BE2C (cell line): Measurements from ENCODE around the gene ENPEP.
"Not testable (repeated sequence)": the region's sequence is repeated elsewhere in the genome, so short reads cannot be mapped to it uniquely, and the experiment has no call there.

ENCODE experiments used
- DNase-seq: peaks from one replicate; pipeline ENCODE4 v3.0.0-alpha.2; 2020
- H3K27me3 ChIP-seq: fragments of 250-450 bp; sonication (Bioruptor Pico); 2 replicates; pipeline ENCODE4 v1.5.1; 2020; ENCODE audit warnings: mild to moderate bottlenecking
- H3K36me3 ChIP-seq: fragments of 250-450 bp; sonication (Bioruptor Pico); 2 replicates; pipeline ENCODE4 v1.5.1; 2020; ENCODE audit warnings: mild to moderate bottlenecking
- H3K4me1 ChIP-seq: fragments of 250-450 bp; sonication (Bioruptor Pico); 2 replicates; pipeline ENCODE4 v1.5.1; 2020
- H3K4me3 ChIP-seq: 2 replicates; pipeline ENCODE4 v1.5.1; 2011; ENCODE audit warnings: low read depth, low read length
- H3K9me3 ChIP-seq: fragments of 250-450 bp; sonication (Bioruptor Pico); 2 replicates; pipeline ENCODE4 v1.5.1; 2020
- TF ChIP-seq, protein P1 (sequence below): IDR thresholded peaks from 2 replicates; pipeline ENCODE4 v1.5.1; 2012; ENCODE audit warnings: mild to moderate bottlenecking, low read depth, low read length

The ENPEP gene

DNA sequence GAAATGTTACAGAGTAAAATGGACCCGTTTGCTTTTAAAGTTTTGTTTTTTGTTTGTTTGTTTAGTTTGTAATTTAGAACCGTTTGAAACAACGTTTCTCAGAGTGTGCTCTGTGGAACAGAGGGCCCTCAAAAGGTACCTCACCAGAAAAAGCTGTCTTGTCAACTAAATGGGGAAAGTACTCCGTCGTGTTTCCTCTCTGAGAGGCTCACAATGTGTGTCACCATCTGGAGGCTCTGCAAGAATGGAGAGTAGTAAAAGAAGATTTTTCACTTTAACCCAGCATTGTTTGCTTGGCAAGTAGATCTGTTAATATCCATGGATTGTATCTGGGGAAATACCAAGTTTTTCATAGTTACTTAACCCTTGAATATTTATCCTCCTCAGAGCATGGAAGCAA lies 1.5 kb upstream of the ENPEP start:
- H3K4me1 ChIP-seq, result no peaks in the 10 kb centered on the region
- no peaks in the 10 kb centered on the region for H3K36me3 ChIP-seq
- peaks cover 12% of the 10 kb centered on the region for H3K27me3 ChIP-seq
- TF ChIP-seq, protein P1, sequence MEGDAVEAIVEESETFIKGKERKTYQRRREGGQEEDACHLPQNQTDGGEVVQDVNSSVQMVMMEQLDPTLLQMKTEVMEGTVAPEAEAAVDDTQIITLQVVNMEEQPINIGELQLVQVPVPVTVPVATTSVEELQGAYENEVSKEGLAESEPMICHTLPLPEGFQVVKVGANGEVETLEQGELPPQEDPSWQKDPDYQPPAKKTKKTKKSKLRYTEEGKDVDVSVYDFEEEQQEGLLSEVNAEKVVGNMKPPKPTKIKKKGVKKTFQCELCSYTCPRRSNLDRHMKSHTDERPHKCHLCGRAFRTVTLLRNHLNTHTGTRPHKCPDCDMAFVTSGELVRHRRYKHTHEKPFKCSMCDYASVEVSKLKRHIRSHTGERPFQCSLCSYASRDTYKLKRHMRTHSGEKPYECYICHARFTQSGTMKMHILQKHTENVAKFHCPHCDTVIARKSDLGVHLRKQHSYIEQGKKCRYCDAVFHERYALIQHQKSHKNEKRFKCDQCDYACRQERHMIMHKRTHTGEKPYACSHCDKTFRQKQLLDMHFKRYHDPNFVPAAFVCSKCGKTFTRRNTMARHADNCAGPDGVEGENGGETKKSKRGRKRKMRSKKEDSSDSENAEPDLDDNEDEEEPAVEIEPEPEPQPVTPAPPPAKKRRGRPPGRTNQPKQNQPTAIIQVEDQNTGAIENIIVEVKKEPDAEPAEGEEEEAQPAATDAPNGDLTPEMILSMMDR, result no peak
- H3K4me3 ChIP-seq, result no peak overlapping the region
- no peaks in the 10 kb centered on the region for H3K9me3 ChIP-seq
- no peak for DNase-seq

DNA sequence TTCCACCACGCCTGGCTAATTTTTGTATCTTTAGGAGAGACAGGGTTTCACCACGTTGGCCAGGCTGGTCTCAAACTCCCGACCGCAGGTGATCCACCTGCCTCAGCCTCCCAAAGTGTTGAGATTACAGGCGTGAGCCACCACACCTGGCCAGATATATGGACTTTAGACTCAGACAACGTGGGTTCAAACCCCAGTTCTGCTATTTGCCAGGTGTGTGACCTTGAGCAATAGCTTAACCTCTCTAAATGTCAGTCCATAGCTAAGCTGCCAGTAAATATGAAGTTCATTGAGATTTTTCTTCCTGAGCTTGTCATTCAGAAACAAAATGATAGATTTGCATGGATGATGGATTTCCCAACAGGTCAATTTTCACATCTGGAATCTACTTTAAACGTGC lies 875 bp upstream of the ENPEP start:
- H3K4me1 ChIP-seq, H3K4me3 ChIP-seq, H3K36me3 ChIP-seq, DNase-seq, H3K9me3 ChIP-seq: not testable (repeated sequence)
- H3K27me3 ChIP-seq, result peaks cover 12% of the 10 kb centered on the region

DNA sequence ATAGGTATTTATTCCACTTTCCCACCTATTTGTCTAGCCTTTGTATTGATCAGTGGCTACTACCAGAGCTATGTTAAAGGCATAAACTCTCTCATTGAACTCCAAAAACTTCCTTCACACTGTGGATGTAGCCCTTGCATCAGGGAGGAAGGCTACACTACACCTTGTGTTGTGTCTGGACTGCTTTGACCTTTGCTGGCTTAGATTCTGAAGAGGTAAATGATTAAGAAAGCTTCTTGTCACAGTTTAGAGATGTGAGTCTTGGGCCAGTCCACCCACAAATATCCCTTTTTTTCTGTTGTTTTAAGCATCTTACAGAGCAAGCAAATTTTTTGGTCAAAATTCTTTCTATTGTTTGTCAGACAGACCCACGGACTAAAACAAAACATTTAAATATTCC lies 1.9 kb downstream of the ENPEP start:
- no peak overlapping the region for H3K4me3 ChIP-seq
- H3K36me3 ChIP-seq, result no peaks in the 10 kb centered on the region
- DNase-seq, result no peak

DNA sequence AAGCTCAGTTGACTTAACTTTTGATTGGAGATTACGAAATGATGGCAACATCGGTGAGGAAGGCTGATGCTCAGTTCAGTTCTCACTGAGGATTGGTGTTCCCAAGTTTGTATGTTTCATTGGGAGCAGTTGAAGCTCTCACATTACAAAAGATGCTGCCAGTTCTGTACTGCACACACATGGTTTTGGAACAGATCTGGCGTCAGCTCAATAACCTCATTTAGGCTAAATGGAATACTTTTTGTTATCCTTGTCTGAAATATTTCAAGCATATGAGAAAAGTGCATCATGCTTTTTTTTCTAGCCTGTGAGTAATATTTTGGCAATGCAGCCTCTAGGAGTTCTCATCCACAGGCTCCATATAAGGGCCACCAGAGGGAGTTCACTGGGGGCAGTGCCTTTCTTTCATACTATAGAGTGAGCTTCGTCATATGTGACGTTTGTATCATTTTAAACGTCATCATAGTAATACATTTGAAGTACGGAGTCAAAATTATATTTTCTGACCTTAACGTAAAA lies 4.1 kb downstream of the ENPEP start:
- no peaks in the 10 kb centered on the region for H3K9me3 ChIP-seq
- peaks cover 12% of the 10 kb centered on the region for H3K27me3 ChIP-seq
- H3K4me3 ChIP-seq, result no peak overlapping the region
- TF ChIP-seq, protein P1, result no peak
- no peak for DNase-seq
- no peaks in the 10 kb centered on the region for H3K36me3 ChIP-seq
- H3K4me1 ChIP-seq, result no peaks in the 10 kb centered on the region

More for the DNA sequence above, 1.9 kb downstream of the ENPEP start:
- no peaks in the 10 kb centered on the region for H3K9me3 ChIP-seq
- TF ChIP-seq, protein P1, result no peak
- peaks cover 12% of the 10 kb centered on the region for H3K27me3 ChIP-seq
- H3K4me1 ChIP-seq, result no peaks in the 10 kb centered on the region

DNA sequence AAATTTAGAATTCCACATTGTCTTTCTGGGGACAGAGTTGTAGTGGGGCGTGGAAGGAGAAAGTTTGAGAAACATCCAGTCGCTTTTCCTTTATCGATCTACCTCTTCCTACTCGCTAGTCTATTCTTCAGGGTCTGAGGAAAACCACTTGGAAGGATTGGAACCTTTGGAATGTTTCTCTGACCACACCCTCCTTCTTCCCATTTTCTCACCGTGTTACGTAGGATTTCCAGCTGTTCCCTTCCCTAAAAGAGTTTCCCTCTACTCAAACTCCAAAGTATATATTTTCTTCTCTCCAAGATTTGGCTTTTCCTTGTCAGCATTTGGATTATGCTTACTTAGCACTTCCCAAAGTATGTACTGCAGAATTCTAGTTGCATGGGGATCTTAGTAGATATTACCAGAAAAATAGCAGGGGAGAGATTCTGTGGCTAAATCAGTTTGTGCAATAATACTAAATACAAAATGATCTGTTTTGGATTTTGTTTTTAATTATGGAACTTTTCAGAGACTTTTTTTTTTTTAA lies 4.9 kb downstream of the ENPEP start:
- H3K4me1 ChIP-seq, result no peaks in the 10 kb centered on the region
- H3K27me3 ChIP-seq, result peaks cover 12% of the 10 kb centered on the region
- H3K36me3 ChIP-seq, result no peaks in the 10 kb centered on the region
- no peaks in the 10 kb centered on the region for H3K9me3 ChIP-seq
- DNase-seq, result no peak
- TF ChIP-seq, protein P1, result no peak
- H3K4me3 ChIP-seq, result no peak overlapping the region

DNA sequence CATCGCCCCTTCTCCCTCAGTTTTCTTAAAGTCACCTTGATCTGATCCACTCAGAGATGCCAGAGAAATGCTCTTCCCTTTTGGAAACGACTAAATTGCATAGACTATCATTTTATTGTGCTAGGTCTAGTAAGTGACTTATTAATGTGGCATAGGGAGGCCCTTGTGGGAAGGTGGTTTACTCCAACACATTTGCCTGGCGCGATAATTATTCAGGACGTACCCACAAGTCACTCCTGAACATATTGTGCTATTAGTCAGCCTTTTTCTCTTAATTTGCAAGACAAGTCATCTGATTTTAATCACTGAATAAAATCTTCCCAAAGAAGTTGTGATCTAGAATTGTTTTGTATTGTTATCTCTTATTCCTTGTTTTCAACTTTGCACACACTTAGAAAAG lies 7.6 kb downstream of the ENPEP start:
- Histone ChIP-seq H3K4me1 (no peaks in the 10 kb centered on the region), H3K27me3 (no peaks in the 10 kb centered on the region)
- TF ChIP-seq, protein P1, result no peak

More for the DNA sequence above, 7.6 kb downstream of the ENPEP start:
- no peak overlapping the region for H3K4me3 ChIP-seq
- DNase-seq, result no peak
- no peaks in the 10 kb centered on the region for H3K9me3 ChIP-seq
- no peaks in the 10 kb centered on the region for H3K36me3 ChIP-seq
